ENCODE measurements around the gene ARL9.

Gene ARL9

GRCh38 chr4:56480691-56481090 is 24.9 kb upstream of the ARL9 start:
- no peak overlapping the region for H3K4me2 ChIP-seq (ENCODE audit: low read depth, low read length)
- H2AFZ ChIP-seq (ENCODE audit: low read length): no peak overlapping the region
- TF ChIP-seq CTCF (IDR thresholded peaks at IDR 0.05; ENCODE audit: low read length) (no peak), EZH2phosphoT487 (IDR thresholded peaks at IDR 0.05; ENCODE audit: low read length) (no peak), EZH2 (optimal IDR thresholded peaks at IDR 0.05; ENCODE audit: low read depth, low read length) (no peak)
- H3F3A ChIP-seq (ENCODE audit: insufficient read depth, low read length): 0 out of 2 replicates have a peak, but pooled peaks cover under 1% of the 10 kb centered on the region
- no peaks in the 10 kb centered on the region for H3K9me3 ChIP-seq (replicated peaks; ENCODE audit: insufficient read depth, low read length)
- no peak overlapping the region for H3K9ac ChIP-seq (ENCODE audit: low read length)
- H3K27me3 ChIP-seq (replicated peaks; ENCODE audit: insufficient read depth, low read length): no peaks in the 10 kb centered on the region
- H3K36me3 ChIP-seq (replicated peaks; ENCODE audit: insufficient read depth, low read length): peaks cover under 1% of the 10 kb centered on the region; the same call in 1 of the 2 replicates
- DNase-seq: no peak
- H3K4me3 ChIP-seq (ENCODE audit: low read length): no peak overlapping the region
- H4K20me1 ChIP-seq (ENCODE audit: insufficient read depth, low read length): no peaks in the 10 kb centered on the region
- H3K9me2 ChIP-seq (replicated peaks; ENCODE audit: insufficient read depth, low read length): no peaks in the 10 kb centered on the region
- peaks cover 18% of the 10 kb centered on the region for H3K79me2 ChIP-seq (ENCODE audit: low read length)
- H3K4me1 ChIP-seq (ENCODE audit: low read length): peaks cover 8% of the 10 kb centered on the region
- no peak overlapping the region for H3K27ac ChIP-seq (ENCODE audit: low read length)

- Histone ChIP-seq H3K36me3 (replicated peaks; ENCODE audit: insufficient read depth, low read length) (no peaks in the 10 kb centered on the region; the same call in 1 of the 2 replicates), H3K9me2 (replicated peaks; ENCODE audit: insufficient read depth, low read length) (no peaks in the 10 kb centered on the region), H3K9ac (ENCODE audit: low read length) (no peak overlapping the region), H3K4me3 (ENCODE audit: low read length) (no peak overlapping the region), H3K27ac (ENCODE audit: low read length) (no peak overlapping the region), H3F3A (ENCODE audit: insufficient read depth, low read length) (no peaks in the 10 kb centered on the region), H4K20me1 (ENCODE audit: insufficient read depth, low read length) (no peaks in the 10 kb centered on the region), H3K27me3 (replicated peaks; ENCODE audit: insufficient read depth, low read length) (no peaks in the 10 kb centered on the region), H2AFZ (ENCODE audit: low read length) (no peak overlapping the region), H3K9me3 (replicated peaks; ENCODE audit: insufficient read depth, low read length) (no peaks in the 10 kb centered on the region), H3K79me2 (ENCODE audit: low read length) (no peaks in the 10 kb centered on the region), H3K4me2 (ENCODE audit: low read depth, low read length) (no peak overlapping the region), H3K4me1 (ENCODE audit: low read length) (no peaks in the 10 kb centered on the region)
- no peak for DNase-seq
- TF ChIP-seq EZH2 (optimal IDR thresholded peaks at IDR 0.05; ENCODE audit: low read depth, low read length): no peak
- TF ChIP-seq CTCF (IDR thresholded peaks at IDR 0.05; ENCODE audit: low read length): no peak
- TF ChIP-seq EZH2phosphoT487 (IDR thresholded peaks at IDR 0.05; ENCODE audit: low read length): no peak
Observed at GRCh38 chr4:56496241-56496640, 9.3 kb upstream of the ARL9 start.

- no peak overlapping the region for H3K4me2 ChIP-seq (ENCODE audit: low read depth, low read length)
- no peak overlapping the region for H3K4me3 ChIP-seq (ENCODE audit: low read length)
- H3K9me3 ChIP-seq (replicated peaks; ENCODE audit: insufficient read depth, low read length): no peaks in the 10 kb centered on the region
- no peaks in the 10 kb centered on the region for H3K4me1 ChIP-seq (ENCODE audit: low read length)
- H4K20me1 ChIP-seq (ENCODE audit: insufficient read depth, low read length): no peaks in the 10 kb centered on the region
- DNase-seq: no peak
- H3K27ac ChIP-seq (ENCODE audit: low read length): no peak overlapping the region
- H2AFZ ChIP-seq (ENCODE audit: low read length): no peak overlapping the region
- no peaks in the 10 kb centered on the region for H3F3A ChIP-seq (ENCODE audit: insufficient read depth, low read length)
- TF ChIP-seq CTCF (IDR thresholded peaks at IDR 0.05; ENCODE audit: low read length) (no peak), EZH2phosphoT487 (IDR thresholded peaks at IDR 0.05; ENCODE audit: low read length) (no peak), EZH2 (optimal IDR thresholded peaks at IDR 0.05; ENCODE audit: low read depth, low read length) (no peak)
- H3K36me3 ChIP-seq (replicated peaks; ENCODE audit: insufficient read depth, low read length): no peaks in the 10 kb centered on the region
- H3K79me2 ChIP-seq (ENCODE audit: low read length): no peaks in the 10 kb centered on the region
- H3K27me3 ChIP-seq (replicated peaks; ENCODE audit: insufficient read depth, low read length): no peaks in the 10 kb centered on the region
- no peak overlapping the region for H3K9ac ChIP-seq (ENCODE audit: low read length)
- H3K9me2 ChIP-seq (replicated peaks; ENCODE audit: insufficient read depth, low read length): no peaks in the 10 kb centered on the region
Observed at GRCh38 chr4:56511098-56511497, 5.5 kb downstream of the ARL9 start.
